Measurements from ENCODE around the gene NWD2. TPM values are rescaled to one million over a fixed set of nuclear protein-coding genes. Genes with fewer than 3 reads are reported as not detected.

The NWD2 gene
- total RNA-seq, 1 donor from 2014 or later, result 0.05 TPM

GRCh38 chr4:37415845-37416369 is 171.4 kb downstream of the NWD2 start:
- Mint-ChIP-seq H3K9me3 (peaks cover 7% of the 10 kb centered on the region), H3K4me1 (peaks cover 5% of the 10 kb centered on the region), H3K27me3 (ENCODE audit: low read depth) (no peaks in the 10 kb centered on the region), H3K4me3 (no peak overlapping the region), H3K27ac (ENCODE audit: unreplicated experiment) (peak overlapping the region; percentile 63), H3K36me3 (ENCODE audit: low read depth) (peaks cover 6% of the 10 kb centered on the region)
- no peak for TF ChIP-seq CTCF (conservative IDR thresholded peaks at IDR 0.05)
- DNase-seq (ENCODE audit: low read depth, low spot score), result no peak

GRCh38 chr4:37421614-37422013 is 177.1 kb downstream of the NWD2 start:
- Mint-ChIP-seq H3K27ac (ENCODE audit: unreplicated experiment) (no peak overlapping the region), H3K36me3 (ENCODE audit: low read depth) (no peaks in the 10 kb centered on the region), H3K27me3 (ENCODE audit: low read depth) (no peaks in the 10 kb centered on the region), H3K4me3 (no peak overlapping the region), H3K4me1 (peaks cover 4% of the 10 kb centered on the region), H3K9me3 (peaks cover 5% of the 10 kb centered on the region)
- no peak for TF ChIP-seq CTCF (conservative IDR thresholded peaks at IDR 0.05)
- DNase-seq (ENCODE audit: low read depth, low spot score), result no peak

- Mint-ChIP-seq H3K27ac (ENCODE audit: unreplicated experiment) (no peak overlapping the region), H3K27me3 (ENCODE audit: low read depth) (no peaks in the 10 kb centered on the region), H3K4me3 (no peak overlapping the region), H3K36me3 (ENCODE audit: low read depth) (no peaks in the 10 kb centered on the region), H3K4me1 (peaks cover 4% of the 10 kb centered on the region), H3K9me3 (peaks cover 5% of the 10 kb centered on the region)
- DNase-seq (ENCODE audit: low read depth, low spot score), result no peak
- no peak for TF ChIP-seq CTCF (conservative IDR thresholded peaks at IDR 0.05)
Observed at GRCh38 chr4:37422102-37422501, 177.6 kb downstream of the NWD2 start.

GRCh38 chr4:37422638-37423037 is 178.1 kb downstream of the NWD2 start:
- H3K4me3 Mint-ChIP-seq, result no peak overlapping the region
- no peak for TF ChIP-seq CTCF (conservative IDR thresholded peaks at IDR 0.05)
- H3K27me3 Mint-ChIP-seq (ENCODE audit: low read depth), result no peaks in the 10 kb centered on the region
- H3K36me3 Mint-ChIP-seq (ENCODE audit: low read depth), result no peaks in the 10 kb centered on the region
- DNase-seq (ENCODE audit: low read depth, low spot score), result no peak
- H3K9me3 Mint-ChIP-seq, result peaks cover 5% of the 10 kb centered on the region
- H3K27ac Mint-ChIP-seq (ENCODE audit: unreplicated experiment), result no peak overlapping the region
- peaks cover 4% of the 10 kb centered on the region for H3K4me1 Mint-ChIP-seq

- peaks cover 5% of the 10 kb centered on the region for H3K9me3 Mint-ChIP-seq
- no peak for TF ChIP-seq CTCF (conservative IDR thresholded peaks at IDR 0.05)
- no peak overlapping the region for H3K4me3 Mint-ChIP-seq
- DNase-seq (ENCODE audit: low read depth, low spot score), result no peak
- no peaks in the 10 kb centered on the region for H3K36me3 Mint-ChIP-seq (ENCODE audit: low read depth)
- H3K27ac Mint-ChIP-seq (ENCODE audit: unreplicated experiment), result no peak overlapping the region
- peaks cover 4% of the 10 kb centered on the region for H3K4me1 Mint-ChIP-seq
- H3K27me3 Mint-ChIP-seq (ENCODE audit: low read depth), result no peaks in the 10 kb centered on the region
Observed at GRCh38 chr4:37423310-37423709, 178.8 kb downstream of the NWD2 start.
